AG04450 (cell line): ENCODE measurements around the gene RTN4. TPM values are rescaled to one million over a fixed set of nuclear protein-coding genes. Genes with fewer than 3 reads are reported as not detected.

Experiments
- CTCF ChIA-PET: fragments of 300-600, 350-600 bp; formaldehyde crosslinking; extraction: SDS; loops from one replicate; lab custom pipeline; 2022; ENCODE audit warnings: antibody characterized with exemption, inconsistent platforms; lab: Charles Lee
- POLR2A ChIA-PET: fragments of 350-600 bp; formaldehyde crosslinking; extraction: SDS; loops from one replicate; lab custom pipeline; 2021; ENCODE audit warnings: antibody characterized with exemption, inconsistent platforms; lab: Yijun Ruan, JAX
- DNase-seq: peaks from one replicate; pipeline ENCODE4 v3.0.0-alpha.2; 2011; ENCODE audit warnings: low read depth, low spot score
- H3K27ac ChIP-seq: one replicate; pipeline ENCODE4 v1.5.1; 2012; ENCODE audit warnings: low read depth, low read length, control low read depth
- H3K27me3 ChIP-seq: one replicate; pipeline ENCODE4 v1.6.0; 2012; ENCODE audit warnings: low read length; ENCODE audit not compliant: control insufficient read depth, insufficient read depth
- H3K4me3 ChIP-seq: 2 replicates; pipeline ENCODE4 v1.5.1; 2011; ENCODE audit warnings: mild to moderate bottlenecking, low read depth, low read length, control low read depth
- H3K9me3 ChIP-seq: 2 replicates; pipeline ENCODE4 v1.5.1; 2012; ENCODE audit warnings: low read length; ENCODE audit not compliant: control insufficient read depth, insufficient read depth
- polyA plus RNA-seq: library from polyadenylated mRNA; depleted of rRNA; stranded (reverse); fragments of >200 nt; gene quantifications from 2 replicates; pipeline ENCODE4 v1.2.3, GENCODE V29; 2011
- TF ChIP-seq, protein P1 (sequence below): IDR thresholded peaks from 2 replicates; pipeline ENCODE4 v1.5.1; 2011; ENCODE audit warnings: low read depth, low read length, control low read depth, inconsistent platforms

The RTN4 gene
- polyA plus RNA-seq, 1 experiment: 668 TPM

GRCh38 chr2:54942373-54942772, 107.9 kb downstream of the RTN4 start:
- TF ChIP-seq, protein P1, sequence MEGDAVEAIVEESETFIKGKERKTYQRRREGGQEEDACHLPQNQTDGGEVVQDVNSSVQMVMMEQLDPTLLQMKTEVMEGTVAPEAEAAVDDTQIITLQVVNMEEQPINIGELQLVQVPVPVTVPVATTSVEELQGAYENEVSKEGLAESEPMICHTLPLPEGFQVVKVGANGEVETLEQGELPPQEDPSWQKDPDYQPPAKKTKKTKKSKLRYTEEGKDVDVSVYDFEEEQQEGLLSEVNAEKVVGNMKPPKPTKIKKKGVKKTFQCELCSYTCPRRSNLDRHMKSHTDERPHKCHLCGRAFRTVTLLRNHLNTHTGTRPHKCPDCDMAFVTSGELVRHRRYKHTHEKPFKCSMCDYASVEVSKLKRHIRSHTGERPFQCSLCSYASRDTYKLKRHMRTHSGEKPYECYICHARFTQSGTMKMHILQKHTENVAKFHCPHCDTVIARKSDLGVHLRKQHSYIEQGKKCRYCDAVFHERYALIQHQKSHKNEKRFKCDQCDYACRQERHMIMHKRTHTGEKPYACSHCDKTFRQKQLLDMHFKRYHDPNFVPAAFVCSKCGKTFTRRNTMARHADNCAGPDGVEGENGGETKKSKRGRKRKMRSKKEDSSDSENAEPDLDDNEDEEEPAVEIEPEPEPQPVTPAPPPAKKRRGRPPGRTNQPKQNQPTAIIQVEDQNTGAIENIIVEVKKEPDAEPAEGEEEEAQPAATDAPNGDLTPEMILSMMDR: no peak
- Histone ChIP-seq H3K27me3 (peaks cover 4% of the 10 kb centered on the region), H3K9me3 (peaks cover 4% of the 10 kb centered on the region), H3K27ac (no peak overlapping the region), H3K4me3 (no peak overlapping the region)
- POLR2A ChIA-PET: no interaction called here
- DNase-seq: no peak
- CTCF ChIA-PET: no interaction called here

- H3K4me3 ChIP-seq: no peak overlapping the region
- H3K27ac ChIP-seq: no peak overlapping the region
- POLR2A ChIA-PET: no interaction called here
- peaks cover 4% of the 10 kb centered on the region for H3K9me3 ChIP-seq
- DNase-seq: no peak
- CTCF ChIA-PET: interaction anchor here (1.1 kb wide), 1 partner anchor 42 kb away, joined by 4 read pairs; no protein-coding TSS in a partner anchor
- TF ChIP-seq, protein P1: no peak
- peaks cover 4% of the 10 kb centered on the region for H3K27me3 ChIP-seq
Measured at GRCh38 chr2:54941248-54941984, 108.8 kb downstream of the RTN4 start.

DNA sequence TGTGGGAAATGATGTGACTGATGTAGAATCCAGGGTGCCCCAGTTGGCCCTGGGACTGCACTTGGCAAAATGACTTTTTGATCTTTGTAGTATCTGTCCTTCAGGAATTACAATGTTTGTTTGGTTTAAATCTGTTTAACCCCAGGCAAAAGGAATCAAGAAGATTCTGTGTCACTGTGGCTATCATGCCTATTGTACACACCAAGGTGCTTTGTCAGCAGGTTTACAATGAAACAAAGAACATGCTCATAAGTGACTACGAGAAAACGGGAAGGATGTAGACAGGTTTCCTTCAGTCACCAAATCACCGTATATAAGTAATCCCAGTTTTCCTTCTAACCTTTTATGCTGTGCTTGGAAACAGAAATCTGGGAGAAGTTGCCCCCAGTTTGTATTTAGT, 109.5 kb downstream of the RTN4 start:
- H3K27me3 ChIP-seq: peaks cover 4% of the 10 kb centered on the region
- TF ChIP-seq, protein P1: no peak
- H3K4me3 ChIP-seq: no peak overlapping the region
- DNase-seq: no peak
- ChIA-PET CTCF (interaction anchor here (1.1 kb wide), 1 partner anchor 41 kb away, joined by 4 read pairs; no protein-coding TSS in a partner anchor), POLR2A (no interaction called here)
- peaks cover 4% of the 10 kb centered on the region for H3K9me3 ChIP-seq
- H3K27ac ChIP-seq: no peak overlapping the region

DNA sequence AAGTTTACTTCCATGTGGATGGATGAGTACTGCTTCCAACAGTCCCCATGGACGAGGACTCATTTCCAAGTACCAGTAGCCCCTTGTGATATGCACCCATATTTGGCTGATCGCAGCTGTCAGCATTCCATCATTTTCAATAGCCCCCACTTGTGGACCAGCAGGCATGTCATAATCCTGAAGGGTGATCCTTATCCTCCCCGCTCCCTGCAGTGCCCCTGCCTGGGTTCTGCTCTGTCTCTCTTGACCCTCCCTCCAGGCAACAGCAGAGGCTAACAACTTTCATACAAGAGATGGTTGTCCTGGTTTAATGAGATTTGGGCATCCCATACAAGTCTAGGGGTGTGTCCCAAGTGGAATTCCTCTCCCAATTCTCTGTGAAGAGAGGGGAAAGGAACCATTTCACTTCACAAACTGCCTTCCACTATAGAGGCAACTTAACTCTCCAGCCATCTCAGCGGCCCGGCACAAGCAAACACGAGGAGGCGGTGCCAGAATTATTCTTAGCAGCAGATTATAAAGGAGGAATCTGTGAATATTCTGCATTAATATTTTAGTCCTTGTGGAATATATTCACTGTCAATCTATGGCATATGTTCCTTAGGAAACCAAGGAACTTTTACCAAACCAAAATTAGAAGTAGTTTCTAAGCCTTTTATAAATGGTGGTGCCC, 110.7 kb downstream of the RTN4 start:
- Histone ChIP-seq H3K9me3 (peaks cover 4% of the 10 kb centered on the region), H3K27me3 (peaks cover 4% of the 10 kb centered on the region), H3K27ac (no peak overlapping the region), H3K4me3 (no peak overlapping the region)
- ChIA-PET CTCF (no interaction called here), POLR2A (no interaction called here)
- TF ChIP-seq, protein P1: no peak
- DNase-seq: no peak

DNA sequence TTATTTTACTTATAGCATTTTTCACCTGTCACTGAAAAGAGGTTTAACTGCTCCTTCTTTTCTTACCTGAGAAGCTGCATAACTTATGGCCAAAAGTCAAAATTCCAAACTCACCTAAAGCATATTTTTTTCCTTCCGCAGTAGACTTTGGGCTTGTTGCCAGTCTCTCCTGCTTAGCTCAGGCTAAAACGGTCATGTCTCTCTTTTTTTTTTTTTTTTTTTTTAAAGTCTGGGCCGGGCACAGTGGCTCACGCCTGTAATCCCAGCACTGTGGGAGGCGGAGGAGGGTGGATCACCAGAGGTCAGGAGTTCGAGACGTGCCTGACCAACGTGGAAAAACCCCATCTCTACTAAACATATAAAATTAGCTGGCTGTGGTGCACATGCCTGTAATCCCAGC, 113.5 kb downstream of the RTN4 start:
- ChIA-PET POLR2A (no interaction called here), CTCF (interaction anchor here (0.5 to 0.7 kb wide), 4 partner anchors 37 to 532 kb away, joined by 3 read pairs; no protein-coding TSS in a partner anchor)
- DNase-seq: no peak
- no peak overlapping the region for H3K27ac ChIP-seq
- TF ChIP-seq, protein P1: no peak
- peaks cover 2% of the 10 kb centered on the region for H3K27me3 ChIP-seq
- peaks cover 4% of the 10 kb centered on the region for H3K9me3 ChIP-seq
- H3K4me3 ChIP-seq: no peak overlapping the region
